Stimulated activated memory B cell treated with anti-CD40 and anti-IgM and Interleukin-4, amounts not matched to agents 10 μg/mL and 1 μg/mL and 100 μg/mL, for 72 hours (primary cell): Measurements from ENCODE around the gene ASMT.
"Not testable (repeated sequence)": the region's sequence is repeated elsewhere in the genome, so short reads cannot be mapped to it uniquely, and the experiment has no call there.

Source experiments
- ATAC-seq: fragments of 150-1000 bp; cut with Tn5 transposase; 2 replicates; pipeline ENCODE4 v1.10.0; 2021
- H3K27ac Mint-ChIP-seq: one replicate; pipeline ENCODE4 v1.8.0; 2022; ENCODE audit warnings: mild to moderate bottlenecking, mixed read lengths
- H3K27me3 Mint-ChIP-seq: one replicate; pipeline ENCODE4 v1.8.0; 2022; ENCODE audit warnings: mixed read lengths
- H3K36me3 Mint-ChIP-seq: one replicate; pipeline ENCODE4 v1.8.0; 2022; ENCODE audit warnings: mixed read lengths
- H3K4me1 Mint-ChIP-seq: one replicate; pipeline ENCODE4 v1.8.0; 2022; ENCODE audit warnings: mixed read lengths
- H3K4me3 Mint-ChIP-seq: one replicate; pipeline ENCODE4 v1.8.0; 2022; ENCODE audit warnings: mild to moderate bottlenecking, moderate library complexity, mixed read lengths
- H3K9me3 Mint-ChIP-seq: one replicate; pipeline ENCODE4 v1.8.0; 2022; ENCODE audit warnings: mixed read lengths

Gene ASMT

GRCh38 chrX:1609762-1610161, 5.1 kb upstream of the ASMT start:
- no peak overlapping the region for H3K4me3 Mint-ChIP-seq
- peak; percentile 45 for ATAC-seq
- peaks cover 9% of the 10 kb centered on the region for H3K36me3 Mint-ChIP-seq
- H3K4me1 Mint-ChIP-seq: peaks cover 16% of the 10 kb centered on the region
- H3K27me3 Mint-ChIP-seq: peaks cover 13% of the 10 kb centered on the region
- peak overlapping the region; percentile 64 for H3K27ac Mint-ChIP-seq
- H3K9me3 Mint-ChIP-seq: no peaks in the 10 kb centered on the region

GRCh38 chrX:1610166-1610565, 4.7 kb upstream of the ASMT start:
- H3K9me3 Mint-ChIP-seq: no peaks in the 10 kb centered on the region
- peaks cover 16% of the 10 kb centered on the region for H3K4me1 Mint-ChIP-seq
- peak overlapping the region; percentile 64 for H3K27ac Mint-ChIP-seq
- peak; percentile 61 for ATAC-seq
- peaks cover 6% of the 10 kb centered on the region for H3K36me3 Mint-ChIP-seq
- H3K27me3 Mint-ChIP-seq: peaks cover 17% of the 10 kb centered on the region
- no peak overlapping the region for H3K4me3 Mint-ChIP-seq

- Mint-ChIP-seq H3K4me1 (peaks cover 16% of the 10 kb centered on the region), H3K27me3 (peaks cover 23% of the 10 kb centered on the region), H3K9me3 (no peaks in the 10 kb centered on the region), H3K4me3 (no peak overlapping the region), H3K36me3 (peaks cover under 1% of the 10 kb centered on the region), H3K27ac (peak overlapping the region; percentile 64)
- ATAC-seq: no peak
Observed at GRCh38 chrX:1610736-1611135, 4.1 kb upstream of the ASMT start.

DNA sequence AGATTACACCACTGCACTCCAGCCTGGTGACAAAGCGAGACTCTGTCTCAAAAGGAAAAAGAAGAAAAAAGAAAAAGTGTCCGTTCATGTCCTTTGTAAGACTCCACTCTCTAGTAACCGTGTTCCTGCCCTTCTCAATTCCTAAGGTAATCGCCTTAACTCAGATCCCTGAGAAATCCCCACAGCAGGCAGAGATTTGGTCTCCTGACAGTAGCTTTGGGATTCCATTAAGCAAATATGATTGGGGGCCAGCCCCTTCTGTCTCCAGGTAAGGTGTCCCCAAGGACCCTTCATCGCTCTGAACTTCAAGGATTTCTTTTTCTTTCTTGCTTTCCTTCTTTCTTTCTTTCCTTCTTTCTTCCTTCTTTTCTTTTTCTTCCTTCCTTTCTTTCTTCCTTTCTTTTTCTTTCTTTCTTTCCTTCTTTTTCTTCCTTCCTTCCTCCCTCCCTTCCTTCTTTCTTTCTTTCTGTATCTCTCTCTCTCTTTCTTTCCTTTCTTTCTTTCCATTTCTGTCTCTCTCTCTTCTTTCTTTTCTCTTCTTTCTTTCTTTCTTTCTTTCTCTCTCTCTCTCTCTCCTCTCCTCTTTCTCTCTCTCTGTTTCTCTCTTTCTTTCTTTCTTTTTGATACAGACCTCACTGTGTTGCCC, 2.1 kb upstream of the ASMT start:
- Mint-ChIP-seq H3K9me3 (no peaks in the 10 kb centered on the region), H3K4me3 (no peak overlapping the region), H3K4me1 (peaks cover 16% of the 10 kb centered on the region), H3K27me3 (peaks cover 23% of the 10 kb centered on the region), H3K27ac (peak overlapping the region; percentile 12), H3K36me3 (no peaks in the 10 kb centered on the region)
- ATAC-seq: no peak

GRCh38 chrX:1618689-1619088, 3.8 kb downstream of the ASMT start:
- ATAC-seq: no peak
- no peak overlapping the region for H3K4me3 Mint-ChIP-seq

DNA sequence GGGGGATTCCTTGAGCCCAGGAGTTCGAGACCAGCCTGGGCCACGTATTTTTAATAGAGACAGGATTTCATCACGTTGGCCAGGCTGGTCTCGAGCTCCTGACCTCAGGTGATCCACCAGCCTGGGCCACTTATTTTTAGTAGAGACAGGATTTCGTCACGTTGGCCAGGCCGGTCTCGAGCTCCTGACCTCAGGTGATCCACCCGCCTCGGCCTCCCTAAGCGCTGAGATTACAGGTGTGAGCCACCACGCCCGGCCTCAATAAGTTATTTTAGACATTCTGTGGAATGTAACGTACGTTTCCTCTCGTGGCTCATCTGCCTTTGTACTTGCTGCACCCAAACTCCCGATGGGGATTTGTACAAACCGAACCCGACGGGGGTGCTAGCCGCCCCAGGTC, 8.8 kb downstream of the ASMT start:
- Mint-ChIP-seq H3K4me3 (no peak overlapping the region), H3K9me3 (peaks cover 3% of the 10 kb centered on the region), H3K36me3 (peaks cover 4% of the 10 kb centered on the region), H3K27me3 (no peaks in the 10 kb centered on the region), H3K4me1 (peaks cover 33% of the 10 kb centered on the region), H3K27ac (peak overlapping the region; percentile 86)
- ATAC-seq: no peak

More at GRCh38 chrX:1618689-1619088, 3.8 kb downstream of the ASMT start:
- no peak overlapping the region for H3K27ac Mint-ChIP-seq
- no peaks in the 10 kb centered on the region for H3K36me3 Mint-ChIP-seq
- peaks cover 13% of the 10 kb centered on the region for H3K27me3 Mint-ChIP-seq
- peaks cover 19% of the 10 kb centered on the region for H3K4me1 Mint-ChIP-seq
- no peaks in the 10 kb centered on the region for H3K9me3 Mint-ChIP-seq

DNA sequence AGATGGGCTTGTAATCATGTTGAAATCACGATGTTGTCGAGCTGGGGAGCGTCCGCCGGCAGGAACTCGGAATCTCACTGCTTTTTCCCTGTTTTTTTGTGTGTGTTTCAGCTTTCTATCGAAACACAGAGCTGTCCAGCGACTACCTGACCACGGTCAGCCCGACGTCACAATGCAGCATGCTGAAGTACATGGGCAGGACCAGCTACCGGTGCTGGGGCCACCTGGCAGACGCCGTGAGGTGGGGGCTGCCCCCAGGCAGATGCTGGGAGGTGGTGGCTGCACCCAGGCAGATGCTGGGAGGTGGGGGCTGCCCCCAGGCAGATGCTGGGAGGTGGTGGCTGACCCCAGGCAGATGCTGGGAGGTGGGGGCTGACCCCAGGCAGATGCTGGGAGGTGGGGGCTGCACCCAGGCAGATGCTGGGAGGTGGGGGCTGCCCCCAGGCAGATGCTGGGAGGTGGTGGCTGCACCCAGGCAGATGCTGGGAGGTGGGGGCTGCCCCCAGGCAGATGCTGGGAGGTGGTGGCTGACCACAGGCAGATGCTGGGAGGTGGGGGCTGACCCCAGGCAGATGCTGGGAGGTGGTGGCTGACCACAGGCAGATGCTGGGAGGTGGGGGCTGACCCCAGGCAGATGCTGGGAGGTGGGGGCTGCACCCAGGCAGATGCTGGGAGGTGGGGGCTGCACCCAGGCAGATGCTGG, 9.4 kb downstream of the ASMT start:
- H3K4me3 Mint-ChIP-seq, H3K36me3 Mint-ChIP-seq, H3K9me3 Mint-ChIP-seq, ATAC-seq, H3K27me3 Mint-ChIP-seq: not testable (repeated sequence)
- Mint-ChIP-seq H3K27ac (peak overlapping the region; percentile 86), H3K4me1 (peaks cover 37% of the 10 kb centered on the region)

DNA sequence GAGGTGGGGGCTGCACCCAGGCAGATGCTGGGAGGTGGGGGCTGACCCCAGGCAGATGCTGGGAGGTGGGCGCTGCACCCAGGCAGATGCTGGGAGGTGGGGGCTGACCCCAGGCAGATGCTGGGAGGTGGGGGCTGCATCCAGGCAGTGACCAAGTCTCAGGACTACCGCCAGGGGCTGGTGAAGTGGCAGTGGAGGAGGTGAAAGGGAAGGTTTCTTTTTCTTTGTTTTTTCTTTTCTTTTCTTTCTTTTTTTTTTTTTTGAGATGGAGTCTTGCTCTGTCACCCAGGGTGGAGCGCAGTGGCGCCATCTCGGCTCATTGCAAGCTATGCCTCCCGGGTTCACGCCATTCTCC, 10.0 kb downstream of the ASMT start:
- H3K36me3 Mint-ChIP-seq, H3K27me3 Mint-ChIP-seq, ATAC-seq, H3K9me3 Mint-ChIP-seq, H3K4me3 Mint-ChIP-seq: not testable (repeated sequence)
- H3K27ac Mint-ChIP-seq: peak overlapping the region; percentile 53
- H3K4me1 Mint-ChIP-seq: peaks cover 37% of the 10 kb centered on the region

DNA sequence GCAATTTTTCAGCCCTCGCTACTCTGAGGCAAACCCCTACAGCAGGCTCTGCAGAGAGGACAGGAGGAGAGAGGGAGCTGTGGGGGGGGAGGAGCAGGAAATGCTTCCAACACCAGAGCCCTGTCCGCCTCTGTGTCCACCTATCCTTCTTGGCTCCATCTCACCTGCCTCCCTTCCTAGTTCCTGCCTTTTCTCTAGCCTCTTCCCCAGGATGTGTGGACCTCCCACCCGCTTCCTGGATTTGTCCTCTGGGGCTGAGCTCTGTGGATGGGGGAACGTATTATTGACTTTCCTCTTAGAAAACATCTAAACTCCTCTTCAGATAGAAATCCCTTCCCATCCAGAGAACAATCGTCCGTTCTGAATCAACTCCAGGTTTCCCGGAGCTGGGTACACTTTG, 14.4 kb downstream of the ASMT start:
- ATAC-seq: no peak
- no peaks in the 10 kb centered on the region for H3K27me3 Mint-ChIP-seq
- peaks cover 7% of the 10 kb centered on the region for H3K36me3 Mint-ChIP-seq
- peaks cover 4% of the 10 kb centered on the region for H3K9me3 Mint-ChIP-seq
- no peak overlapping the region for H3K4me3 Mint-ChIP-seq
- peaks cover 13% of the 10 kb centered on the region for H3K4me1 Mint-ChIP-seq
- peak overlapping the region; percentile 5 for H3K27ac Mint-ChIP-seq

GRCh38 chrX:1646009-1646408, 31.1 kb downstream of the ASMT start:
- peaks cover 6% of the 10 kb centered on the region for H3K4me1 Mint-ChIP-seq
- peaks cover 30% of the 10 kb centered on the region for H3K27me3 Mint-ChIP-seq
- H3K36me3 Mint-ChIP-seq: peaks cover 15% of the 10 kb centered on the region
- H3K4me3 Mint-ChIP-seq: no peak overlapping the region
- H3K27ac Mint-ChIP-seq: no peak overlapping the region
- ATAC-seq: no peak
- H3K9me3 Mint-ChIP-seq: peaks cover 11% of the 10 kb centered on the region

DNA sequence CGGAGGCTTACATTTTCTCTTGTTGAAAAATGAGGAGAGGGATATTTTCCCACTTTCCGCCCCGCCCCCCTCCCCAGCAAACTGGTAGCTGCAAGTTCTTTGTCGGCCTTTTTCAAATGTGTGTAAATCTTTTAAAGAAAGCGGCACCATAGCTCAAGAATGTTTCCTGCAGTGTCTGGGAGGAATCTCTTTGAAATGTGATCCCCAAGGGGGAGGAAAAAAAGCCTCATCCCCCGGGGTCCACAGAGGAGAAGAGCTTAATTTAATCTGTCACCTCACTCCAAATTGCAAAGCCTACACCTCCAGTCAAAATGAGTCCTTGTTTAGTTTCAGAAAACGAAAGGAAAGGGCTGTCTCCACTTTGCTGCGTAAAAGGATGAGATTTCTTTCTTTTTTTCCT, 34.8 kb downstream of the ASMT start:
- Mint-ChIP-seq H3K9me3 (peaks cover 11% of the 10 kb centered on the region), H3K27me3 (peaks cover 30% of the 10 kb centered on the region), H3K27ac (no peak overlapping the region), H3K36me3 (peaks cover 15% of the 10 kb centered on the region), H3K4me3 (no peak overlapping the region), H3K4me1 (peaks cover 13% of the 10 kb centered on the region)
- ATAC-seq: no peak

DNA sequence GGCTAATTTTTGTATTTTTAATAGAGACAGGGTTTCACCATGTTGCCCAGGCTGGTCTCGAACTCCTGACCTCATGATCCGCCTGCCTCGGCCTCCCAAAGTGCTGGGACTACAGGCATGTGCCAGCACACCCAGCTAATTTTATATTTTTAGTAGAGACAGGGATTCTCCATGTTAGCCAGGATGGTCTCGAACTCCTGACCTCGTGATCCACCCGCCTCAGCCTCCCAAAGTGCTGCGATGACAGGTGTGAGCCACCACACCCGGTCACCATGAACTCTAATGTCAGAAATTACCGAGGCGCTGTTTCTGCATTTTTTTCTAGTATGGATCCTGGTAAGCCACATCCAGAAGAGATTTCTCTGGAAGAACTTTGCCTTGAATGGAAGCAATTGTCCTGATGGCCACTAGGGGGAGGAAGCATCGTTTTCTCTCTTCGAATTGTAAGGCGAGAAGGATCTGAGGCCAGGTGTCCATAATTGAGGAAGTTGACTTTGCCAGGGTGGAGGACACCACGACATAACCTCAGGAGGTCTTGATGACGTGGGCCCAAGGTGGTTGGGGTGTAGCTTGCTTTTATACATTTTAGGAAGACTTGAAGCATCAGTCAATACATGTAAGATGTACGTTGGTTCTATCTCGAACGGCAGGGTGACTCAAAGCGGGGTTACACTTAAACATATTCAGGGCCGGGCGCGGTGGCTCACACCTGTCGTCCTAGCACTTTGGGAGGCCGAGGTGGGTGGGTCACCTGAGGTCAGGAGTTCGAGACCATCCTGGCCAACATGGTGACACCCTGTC, 37.4 kb downstream of the ASMT start:
- not testable (repeated sequence) for H3K36me3 Mint-ChIP-seq, H3K9me3 Mint-ChIP-seq, H3K4me3 Mint-ChIP-seq
- Mint-ChIP-seq H3K27me3 (peaks cover 16% of the 10 kb centered on the region), H3K27ac (peak overlapping the region; percentile 46), H3K4me1 (peaks cover 16% of the 10 kb centered on the region)
- peak; percentile 82 for ATAC-seq

GRCh38 chrX:1656379-1656778, 41.5 kb downstream of the ASMT start:
- no peaks in the 10 kb centered on the region for H3K27me3 Mint-ChIP-seq
- H3K9me3 Mint-ChIP-seq: no peaks in the 10 kb centered on the region
- H3K4me1 Mint-ChIP-seq: peaks cover 40% of the 10 kb centered on the region
- H3K4me3 Mint-ChIP-seq: no peak overlapping the region
- no peak for ATAC-seq
- no peaks in the 10 kb centered on the region for H3K36me3 Mint-ChIP-seq
- no peak overlapping the region for H3K27ac Mint-ChIP-seq

DNA sequence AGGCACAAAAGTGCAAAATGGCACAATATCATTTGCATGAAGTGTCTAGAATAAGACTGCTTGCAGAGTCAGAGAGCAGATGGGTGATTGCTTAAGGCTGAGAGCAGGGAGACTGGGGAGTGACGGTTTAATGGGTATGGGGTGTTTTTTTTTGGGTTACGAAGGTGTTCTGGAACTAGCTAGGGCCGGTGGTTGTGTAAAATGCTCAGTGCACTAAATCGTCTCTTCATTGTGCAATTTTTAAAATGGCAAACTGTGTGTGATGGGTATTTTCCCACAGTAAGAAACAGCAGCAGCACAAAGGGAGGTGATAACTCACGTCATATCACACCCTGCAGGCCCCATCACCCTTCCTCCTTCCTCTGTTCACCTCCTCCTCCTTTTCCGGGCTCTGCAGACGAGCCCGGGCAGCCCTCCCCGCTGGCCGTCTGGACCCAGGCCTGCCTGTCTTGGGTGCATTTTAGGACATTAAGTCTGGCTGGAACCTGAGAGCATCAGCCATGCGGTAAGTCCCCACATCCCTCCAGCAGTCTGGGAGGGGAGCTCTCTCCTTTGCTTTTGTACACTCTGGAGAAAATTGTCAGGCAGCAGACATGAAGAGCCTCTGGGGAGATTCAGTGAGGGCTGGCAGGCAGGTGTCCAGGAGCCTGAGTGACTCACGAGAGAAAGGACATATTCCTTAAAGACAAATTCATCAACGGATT, 42.7 kb downstream of the ASMT start:
- Mint-ChIP-seq H3K4me3 (peak overlapping the region; percentile 83), H3K4me1 (peaks cover 35% of the 10 kb centered on the region), H3K27me3 (no peaks in the 10 kb centered on the region), H3K27ac (peak overlapping the region; percentile 86), H3K36me3 (no peaks in the 10 kb centered on the region), H3K9me3 (no peaks in the 10 kb centered on the region)
- peak; percentile 61 for ATAC-seq

DNA sequence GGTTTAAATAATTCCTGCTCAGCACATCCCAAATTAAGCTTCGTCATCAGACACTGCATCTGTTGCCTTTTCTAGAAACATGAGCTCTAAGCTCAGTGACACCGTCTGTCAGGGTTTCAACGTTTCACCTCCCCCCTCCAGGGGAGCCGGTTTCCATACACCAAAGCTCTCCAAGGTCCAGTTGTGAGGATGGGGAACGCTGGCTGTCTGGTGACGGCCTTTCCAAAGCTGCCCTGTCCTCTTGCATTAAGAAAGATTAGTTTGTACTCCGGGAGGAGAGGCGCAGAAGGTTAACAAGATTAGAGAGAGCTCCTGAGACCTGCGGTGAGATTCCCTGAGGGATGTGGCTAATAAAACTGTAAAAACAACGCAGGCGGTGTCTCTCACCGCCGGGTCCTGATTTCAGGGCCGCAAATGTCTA, 43.2 kb downstream of the ASMT start:
- ATAC-seq: no peak
- Mint-ChIP-seq H3K27me3 (no peaks in the 10 kb centered on the region), H3K27ac (peak overlapping the region; percentile 86), H3K4me3 (peak overlapping the region; percentile 83), H3K4me1 (peaks cover 37% of the 10 kb centered on the region), H3K36me3 (no peaks in the 10 kb centered on the region), H3K9me3 (no peaks in the 10 kb centered on the region)
